HuH-7.5 (cell line): ENCODE measurements around the gene SLC28A3.

Experiments used
- DNase-seq: peaks from one replicate; pipeline ENCODE4 v3.0.0; 2011; ENCODE audit warnings: low spot score

SLC28A3 gene

GRCh38 chr9:84296146-84296843 lies 44.3 kb downstream of the SLC28A3 start:
- no peak for DNase-seq

GRCh38 chr9:84294241-84294950 lies 46.2 kb downstream of the SLC28A3 start:
- no peak for DNase-seq

GRCh38 chr9:84293001-84293798 lies 47.4 kb downstream of the SLC28A3 start:
- DNase-seq, result no peak

- DNase-seq, result no peak
Measured at GRCh38 chr9:84285381-84285780, 55.2 kb downstream of the SLC28A3 start.

- no peak for DNase-seq
Measured at GRCh38 chr9:84283946-84284345, 56.6 kb downstream of the SLC28A3 start.

- no peak for DNase-seq
Measured at GRCh38 chr9:84278130-84278529, 62.4 kb downstream of the SLC28A3 start.

GRCh38 chr9:84277646-84278045 lies 62.9 kb downstream of the SLC28A3 start:
- no peak for DNase-seq

- no peak for DNase-seq
Measured at GRCh38 chr9:84276741-84277140, 63.8 kb downstream of the SLC28A3 start.

GRCh38 chr9:84271921-84272556 lies 68.5 kb downstream of the SLC28A3 start:
- no peak for DNase-seq

GRCh38 chr9:84271531-84271900 lies 69.0 kb downstream of the SLC28A3 start:
- no peak for DNase-seq

- DNase-seq, result no peak
Measured at GRCh38 chr9:84270847-84271530, 69.6 kb downstream of the SLC28A3 start.

GRCh38 chr9:84266087-84266561 lies 74.4 kb downstream of the SLC28A3 start:
- no peak for DNase-seq

GRCh38 chr9:84264307-84265029 lies 76.1 kb downstream of the SLC28A3 start:
- no peak for DNase-seq

GRCh38 chr9:84261070-84261746 lies 79.3 kb downstream of the SLC28A3 start:
- peak; percentile 53 for DNase-seq

- no peak for DNase-seq
Measured at GRCh38 chr9:84258371-84258770, 82.2 kb downstream of the SLC28A3 start.

- no peak for DNase-seq
Measured at GRCh38 chr9:84255696-84256095, 84.9 kb downstream of the SLC28A3 start.

GRCh38 chr9:84254972-84255371 lies 85.6 kb downstream of the SLC28A3 start:
- DNase-seq, result no peak

GRCh38 chr9:84251921-84252320 lies 88.6 kb downstream of the SLC28A3 start:
- no peak for DNase-seq

- no peak for DNase-seq
Measured at GRCh38 chr9:84241817-84242373, 98.7 kb downstream of the SLC28A3 start.

- no peak for DNase-seq
Measured at GRCh38 chr9:84239343-84239742, 101.2 kb downstream of the SLC28A3 start.
